ENCODE measurements around the gene PTPN23.

PTPN23 gene

GRCh38 chr3:47378869-47379268 lies 2.0 kb upstream of the PTPN23 start:
- no peak for DNase-seq (ENCODE audit: extremely low spot score)
- ChIA-PET POLR2A (no interaction called here), CTCF (interaction anchor here (0.6 kb wide), 1 partner anchor 7 kb away, joined by 3 read pairs; no protein-coding TSS in a partner anchor)
- TF ChIP-seq NFRKB (IDR thresholded peaks at IDR 0.05) (no peak), FOXM1 (IDR thresholded peaks at IDR 0.05; ENCODE audit: borderline replicate concordance) (no peak), LEF1 (IDR thresholded peaks at IDR 0.05; ENCODE audit: borderline replicate concordance) (no peak), TARDBP (IDR thresholded peaks at IDR 0.05) (no peak), SP1 (IDR thresholded peaks at IDR 0.05) (no peak)

GRCh38 chr3:47379411-47379899 lies 1.4 kb upstream of the PTPN23 start:
- ChIA-PET CTCF (interaction anchor here (0.6 kb wide), 1 partner anchor 8 kb away, joined by 3 read pairs; no protein-coding TSS in a partner anchor), POLR2A (interaction anchor here (1.5 to 1.8 kb wide), 2 partner anchors 22 to 400 kb away, joined by 6 to 7 read pairs; partner anchors contain the start of gene NBEAL2)
- TF ChIP-seq ARNT (IDR thresholded peaks at IDR 0.05) (no peak), NFRKB (IDR thresholded peaks at IDR 0.05) (no peak), BHLHE40 (IDR thresholded peaks at IDR 0.05; ENCODE audit: borderline replicate concordance) (no peak), ELF4 (IDR thresholded peaks at IDR 0.05) (no peak)
- DNase-seq (ENCODE audit: extremely low spot score): no peak

GRCh38 chr3:47380026-47380600 lies 708 bp upstream of the PTPN23 start:
- ChIA-PET POLR2A (interaction anchor here (0.7 to 1.9 kb wide), 25 partner anchors 10 to 535 kb away, joined by 3 to 18 read pairs (median 4); partner anchors contain the start of genes CCDC12 and NBEAL2), CTCF (no interaction called here)
- TF ChIP-seq ARNT (IDR thresholded peaks at IDR 0.05) (no peak), SUZ12 (IDR thresholded peaks at IDR 0.05) (no peak), NFRKB (IDR thresholded peaks at IDR 0.05) (no peak), HDGF (IDR thresholded peaks at IDR 0.05; ENCODE audit: borderline replicate concordance) (no peak), PKNOX1 (IDR thresholded peaks at IDR 0.05) (no peak), L3MBTL2 (conservative IDR thresholded peaks at IDR 0.05) (no peak; the same call in 1 of the 2 replicates), SP1 (IDR thresholded peaks at IDR 0.05) (no peak), ZNF384 (IDR thresholded peaks at IDR 0.05) (no peak), BHLHE40 (IDR thresholded peaks at IDR 0.05; ENCODE audit: borderline replicate concordance) (no peak), ELF4 (IDR thresholded peaks at IDR 0.05) (no peak), TARDBP (IDR thresholded peaks at IDR 0.05) (no peak), FOXK2 (IDR thresholded peaks at IDR 0.05) (no peak), LEF1 (IDR thresholded peaks at IDR 0.05; ENCODE audit: borderline replicate concordance) (no peak), FOXM1 (IDR thresholded peaks at IDR 0.05; ENCODE audit: borderline replicate concordance) (no peak), FOXA1 (IDR thresholded peaks at IDR 0.05) (no peak), CTBP1 (IDR thresholded peaks at IDR 0.05; ENCODE audit: borderline replicate concordance) (no peak)
- DNase-seq (ENCODE audit: extremely low spot score): no peak

GRCh38 chr3:47381317-47382157 lies 716 bp downstream of the PTPN23 start:
- POLR2A ChIA-PET: interaction anchor here (0.9 to 1.9 kb wide), 8 partner anchors 9 to 536 kb away, joined by 4 to 18 read pairs (median 6); no protein-coding TSS in a partner anchor
- CTCF ChIA-PET: no interaction called here
- peak; percentile 86 for DNase-seq (ENCODE audit: extremely low spot score)

GRCh38 chr3:47384425-47384824 lies 3.6 kb downstream of the PTPN23 start:
- ChIA-PET POLR2A (no interaction called here), CTCF (no interaction called here)

More at GRCh38 chr3:47381317-47382157, 716 bp downstream of the PTPN23 start:
- 0 out of 2 replicates have a peak, but pooled peaks have one; percentile 10 for TF ChIP-seq CTBP1 (IDR thresholded peaks at IDR 0.05; ENCODE audit: borderline replicate concordance)
- TF ChIP-seq HDGF (IDR thresholded peaks at IDR 0.05; ENCODE audit: borderline replicate concordance): no peak

GRCh38 chr3:47385007-47385406 lies 4.2 kb downstream of the PTPN23 start:
- ChIA-PET CTCF (no interaction called here), POLR2A (no interaction called here)
- DNase-seq (ENCODE audit: extremely low spot score): no peak
- TF ChIP-seq NFRKB (IDR thresholded peaks at IDR 0.05) (no peak), ELF4 (IDR thresholded peaks at IDR 0.05) (no peak), L3MBTL2 (conservative IDR thresholded peaks at IDR 0.05) (no peak), FOXM1 (IDR thresholded peaks at IDR 0.05; ENCODE audit: borderline replicate concordance) (no peak), BHLHE40 (IDR thresholded peaks at IDR 0.05; ENCODE audit: borderline replicate concordance) (no peak), PKNOX1 (IDR thresholded peaks at IDR 0.05) (no peak), FOXA1 (IDR thresholded peaks at IDR 0.05) (no peak), ARNT (IDR thresholded peaks at IDR 0.05) (no peak), LEF1 (IDR thresholded peaks at IDR 0.05; ENCODE audit: borderline replicate concordance) (no peak), ZNF384 (IDR thresholded peaks at IDR 0.05) (no peak), HDGF (IDR thresholded peaks at IDR 0.05; ENCODE audit: borderline replicate concordance) (no peak), SP1 (IDR thresholded peaks at IDR 0.05) (no peak), SUZ12 (IDR thresholded peaks at IDR 0.05) (no peak), TARDBP (IDR thresholded peaks at IDR 0.05) (no peak), CTBP1 (IDR thresholded peaks at IDR 0.05; ENCODE audit: borderline replicate concordance) (no peak), FOXK2 (IDR thresholded peaks at IDR 0.05) (no peak)

More at GRCh38 chr3:47384425-47384824, 3.6 kb downstream of the PTPN23 start:
- no peak for TF ChIP-seq LEF1 (IDR thresholded peaks at IDR 0.05; ENCODE audit: borderline replicate concordance)
- TF ChIP-seq FOXM1 (IDR thresholded peaks at IDR 0.05; ENCODE audit: borderline replicate concordance): no peak
- no peak for DNase-seq (ENCODE audit: extremely low spot score)
